Lower lobe of right lung (tissue), 2 donors: Measurements from ENCODE around the gene FOXN3. TPM values are rescaled to one million over a fixed set of nuclear protein-coding genes. Genes with fewer than 3 reads are reported as not detected.

Experiments
- ATAC-seq, 2 donors: fragments of 200-7000 bp; cut with Tn5 transposase; one replicate each; pipeline ENCODE4 v1.9.1; 2020 to 2022; ENCODE audit warnings: mild to moderate bottlenecking in 2 of 2, moderate library complexity in 2 of 2
- DNase-seq: peaks from one replicate; pipeline ENCODE4 v3.0.0-alpha.2; 2020
- H3K27ac ChIP-seq: fragments of 200-600 bp; one replicate; pipeline ENCODE4 v1.8.0; 2022
- H3K27me3 ChIP-seq: fragments of 200-600 bp; one replicate; pipeline ENCODE4 v1.8.0; 2022; ENCODE audit warnings: low read depth
- H3K36me3 ChIP-seq: fragments of 200-600 bp; one replicate; pipeline ENCODE4 v1.8.0; 2022; ENCODE audit warnings: mild to moderate bottlenecking
- H3K4me1 ChIP-seq: fragments of 200-600 bp; one replicate; pipeline ENCODE4 v1.8.0; 2022
- H3K4me3 ChIP-seq: fragments of 200-600 bp; one replicate; pipeline ENCODE4 v1.8.0; 2022; ENCODE audit warnings: mild to moderate bottlenecking
- H3K9me3 ChIP-seq: fragments of 200-600 bp; one replicate; pipeline ENCODE4 v1.8.0; 2022
- CTCF ChIP-seq: fragments of 200-600 bp; IDR thresholded peaks from one replicate; pipeline ENCODE4 v1.8.0; 2022; ENCODE audit warnings: antibody characterized with exemption, mild to moderate bottlenecking
- intact Hi-C: fragments of 100-400 bp; cut with DNase I; formaldehyde crosslinking; loops from one replicate; pipeline ENCODE4 v1.11.0; 2022
- total RNA-seq: library from RNA; stranded (reverse); fragmentation: NEBNext Ultra II Directional; extraction: Animal tissue kit (Norgen Biotek cat#: 25700); gene quantifications from one replicate; pipeline ENCODE4 v1.2.1, GENCODE V29; 2021
- donor health status: DM: no; HTN: yes; CAD: no; lungs with severe emphysema.

The FOXN3 gene
- total RNA-seq, 1 donor from 2014 or later, result 116 TPM

GRCh38 chr14:89430391-89431236 lies 13.6 kb upstream of the FOXN3 start:
- ATAC-seq, result peak; percentile 64 to 67
- peaks cover 47% of the 10 kb centered on the region for H3K4me1 ChIP-seq
- no peak for DNase-seq
- H3K9me3 ChIP-seq, result no peaks in the 10 kb centered on the region
- no peaks in the 10 kb centered on the region for H3K36me3 ChIP-seq
- H3K4me3 ChIP-seq, result peak overlapping the region; percentile 50
- intact Hi-C loops, result no loop called here
- peak overlapping the region; percentile 74 for H3K27ac ChIP-seq
- H3K27me3 ChIP-seq, result no peaks in the 10 kb centered on the region
- TF ChIP-seq CTCF, result no peak

- intact Hi-C loops, result no loop called here
- TF ChIP-seq CTCF, result no peak
- Histone ChIP-seq H3K9me3 (no peaks in the 10 kb centered on the region), H3K27ac (peak overlapping the region; percentile 74), H3K4me1 (peaks cover 57% of the 10 kb centered on the region), H3K4me3 (peak overlapping the region; percentile 50), H3K27me3 (no peaks in the 10 kb centered on the region), H3K36me3 (no peaks in the 10 kb centered on the region)
- ATAC-seq (peak; percentile 23 to 59), DNase-seq (no peak)
Measured at GRCh38 chr14:89429199-89430181, 12.5 kb upstream of the FOXN3 start.

GRCh38 chr14:89428546-89429198 lies 11.6 kb upstream of the FOXN3 start:
- Histone ChIP-seq H3K36me3 (no peaks in the 10 kb centered on the region), H3K4me3 (no peak overlapping the region), H3K4me1 (peaks cover 60% of the 10 kb centered on the region), H3K9me3 (no peaks in the 10 kb centered on the region), H3K27me3 (no peaks in the 10 kb centered on the region), H3K27ac (peak overlapping the region; percentile 74)
- DNase-seq (no peak), ATAC-seq (no peak)
- intact Hi-C loops, result no loop called here
- TF ChIP-seq CTCF, result no peak

- H3K27ac ChIP-seq, result peak overlapping the region; percentile 74
- no peaks in the 10 kb centered on the region for H3K36me3 ChIP-seq
- no peak overlapping the region for H3K4me3 ChIP-seq
- ATAC-seq (no peak), DNase-seq (no peak)
- H3K9me3 ChIP-seq, result no peaks in the 10 kb centered on the region
- peaks cover 65% of the 10 kb centered on the region for H3K4me1 ChIP-seq
- TF ChIP-seq CTCF, result no peak
- intact Hi-C loops, result no loop called here
- no peaks in the 10 kb centered on the region for H3K27me3 ChIP-seq
Measured at GRCh38 chr14:89428173-89428523, 11.1 kb upstream of the FOXN3 start.
